Airway epithelial cell (primary cell): ENCODE data around the gene C19orf33. TPM values are rescaled to one million over a fixed set of nuclear protein-coding genes. Genes with fewer than 3 reads are reported as not detected.

Experiments
- total RNA-seq: library from RNA; depleted of rRNA; stranded (reverse); fragments of >200 nt; gene quantifications from 2 replicates; pipeline ENCODE4 v1.2.3, GENCODE V29; 2015

The C19orf33 gene
- total RNA-seq = 552 and 609 TPM in 2 replicates

DNA sequence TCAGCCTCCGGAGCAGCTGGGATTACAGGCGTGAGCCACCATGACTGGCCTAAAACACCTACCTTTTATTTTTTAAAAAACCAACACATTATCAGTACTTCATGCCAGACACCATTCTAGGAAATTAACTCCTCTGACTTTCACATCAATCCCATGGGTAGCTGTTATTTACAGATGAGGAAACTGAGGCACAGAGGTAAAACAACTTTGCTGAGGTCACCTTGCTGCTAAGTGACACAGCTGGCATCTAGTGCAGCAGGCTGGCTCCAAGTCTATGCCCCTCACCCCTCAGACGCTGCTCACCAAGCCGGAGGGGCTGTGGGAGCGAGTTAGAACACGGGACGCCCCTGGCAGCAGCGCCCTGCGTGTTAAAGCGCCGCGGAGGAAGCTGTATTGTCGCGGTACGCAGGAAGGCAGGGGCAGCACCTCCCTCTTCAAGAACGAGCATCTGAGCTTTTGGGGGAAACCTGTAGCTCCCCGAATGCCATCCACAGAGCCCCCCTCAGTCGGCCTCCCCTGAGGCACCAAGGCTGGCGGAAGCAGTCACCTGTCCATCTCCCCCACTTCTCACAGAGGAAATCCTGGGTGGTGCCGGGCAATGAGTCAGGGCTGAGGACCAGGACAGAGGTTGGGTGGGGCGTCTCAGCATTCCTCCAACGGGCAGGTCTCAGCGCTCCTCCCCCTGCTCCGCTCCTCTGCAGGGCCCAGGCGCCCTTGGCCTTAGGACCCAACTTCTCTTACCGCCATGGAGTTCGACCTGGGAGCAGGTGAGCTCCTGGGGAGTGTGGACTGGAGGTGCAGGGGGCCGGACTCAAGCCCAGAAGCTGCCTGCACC, at the start of gene C19orf33:
Gene C19orf33, plus strand, starts transcription at position 735 of the 835 bp plus-strand sequence. Its CDS starts 11 bp downstream, at position 746.

DNA sequence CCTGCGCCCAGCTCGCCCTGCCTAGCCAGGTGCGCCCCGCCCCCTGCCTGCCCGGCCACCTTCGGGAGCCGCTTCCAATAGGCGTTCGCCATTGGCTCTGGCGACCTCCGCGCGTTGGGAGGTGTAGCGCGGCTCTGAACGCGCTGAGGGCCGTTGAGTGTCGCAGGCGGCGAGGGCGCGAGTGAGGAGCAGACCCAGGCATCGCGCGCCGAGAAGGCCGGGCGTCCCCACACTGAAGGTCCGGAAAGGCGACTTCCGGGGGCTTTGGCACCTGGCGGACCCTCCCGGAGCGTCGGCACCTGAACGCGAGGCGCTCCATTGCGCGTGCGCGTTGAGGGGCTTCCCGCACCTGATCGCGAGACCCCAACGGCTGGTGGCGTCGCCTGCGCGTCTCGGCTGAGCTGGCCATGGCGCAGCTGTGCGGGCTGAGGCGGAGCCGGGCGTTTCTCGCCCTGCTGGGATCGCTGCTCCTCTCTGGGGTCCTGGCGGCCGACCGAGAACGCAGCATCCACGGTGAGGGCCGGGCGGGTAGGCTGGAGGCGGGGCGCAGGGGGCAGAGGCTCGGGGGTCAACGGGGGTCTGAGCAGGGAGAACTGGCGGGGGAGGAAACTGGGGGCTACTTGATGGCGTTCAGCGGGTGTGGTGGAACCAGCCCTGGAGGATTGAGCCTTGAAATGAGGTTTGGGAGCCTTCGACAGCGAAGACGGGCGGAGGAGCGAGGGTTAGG, 39.4 kb upstream of the C19orf33 start, which contains the start of gene SPINT2:
Gene SPINT2, plus strand, starts transcription at position 88 of the 727 bp plus-strand sequence. Its CDS starts 320 bp downstream, at position 408.

DNA sequence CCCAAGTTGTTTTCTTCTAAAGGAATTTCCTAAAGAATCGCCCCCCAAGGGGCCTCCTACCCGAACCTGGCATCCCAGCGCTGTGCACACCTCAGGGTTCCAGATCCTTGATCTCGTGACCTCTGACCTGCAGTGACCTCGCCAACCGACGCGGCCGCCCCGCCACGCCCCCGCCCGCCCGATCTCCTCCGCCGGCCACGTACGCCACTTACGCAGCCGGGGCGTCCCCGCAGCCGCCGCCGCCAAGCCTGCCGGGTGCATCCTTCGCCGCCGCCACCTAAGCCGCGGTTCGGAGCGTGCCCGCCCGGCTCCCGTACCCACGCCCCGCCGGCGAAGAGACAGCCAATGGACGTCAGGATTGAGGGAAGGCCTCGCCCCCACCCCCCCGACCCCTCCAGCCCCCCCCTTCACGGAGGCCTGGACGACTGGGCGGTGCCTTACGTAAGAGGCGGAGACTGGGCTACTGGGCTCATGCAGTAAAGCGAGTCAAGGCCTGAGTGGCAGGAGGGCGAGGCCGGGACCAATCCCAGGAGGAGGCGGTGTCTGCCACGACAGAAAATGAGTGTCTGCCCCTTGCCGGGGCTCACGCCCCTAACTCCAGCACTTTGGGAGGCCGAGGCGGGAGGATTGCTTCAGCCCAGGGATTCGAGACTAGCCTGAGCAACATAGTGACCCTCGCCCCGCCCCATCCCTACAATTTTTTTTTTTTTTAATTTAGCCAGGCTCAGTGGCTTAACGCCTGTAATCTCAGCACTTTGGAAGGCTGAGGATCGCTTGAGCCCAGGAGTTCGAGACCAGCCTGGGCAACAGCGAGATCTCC, 11.8 kb downstream of the C19orf33 start, which contains the start of gene YIF1B:
Gene YIF1B, minus strand, starts transcription at position 291 of the 820 bp plus-strand sequence. Its CDS starts 30 bp downstream, at position 261.

DNA sequence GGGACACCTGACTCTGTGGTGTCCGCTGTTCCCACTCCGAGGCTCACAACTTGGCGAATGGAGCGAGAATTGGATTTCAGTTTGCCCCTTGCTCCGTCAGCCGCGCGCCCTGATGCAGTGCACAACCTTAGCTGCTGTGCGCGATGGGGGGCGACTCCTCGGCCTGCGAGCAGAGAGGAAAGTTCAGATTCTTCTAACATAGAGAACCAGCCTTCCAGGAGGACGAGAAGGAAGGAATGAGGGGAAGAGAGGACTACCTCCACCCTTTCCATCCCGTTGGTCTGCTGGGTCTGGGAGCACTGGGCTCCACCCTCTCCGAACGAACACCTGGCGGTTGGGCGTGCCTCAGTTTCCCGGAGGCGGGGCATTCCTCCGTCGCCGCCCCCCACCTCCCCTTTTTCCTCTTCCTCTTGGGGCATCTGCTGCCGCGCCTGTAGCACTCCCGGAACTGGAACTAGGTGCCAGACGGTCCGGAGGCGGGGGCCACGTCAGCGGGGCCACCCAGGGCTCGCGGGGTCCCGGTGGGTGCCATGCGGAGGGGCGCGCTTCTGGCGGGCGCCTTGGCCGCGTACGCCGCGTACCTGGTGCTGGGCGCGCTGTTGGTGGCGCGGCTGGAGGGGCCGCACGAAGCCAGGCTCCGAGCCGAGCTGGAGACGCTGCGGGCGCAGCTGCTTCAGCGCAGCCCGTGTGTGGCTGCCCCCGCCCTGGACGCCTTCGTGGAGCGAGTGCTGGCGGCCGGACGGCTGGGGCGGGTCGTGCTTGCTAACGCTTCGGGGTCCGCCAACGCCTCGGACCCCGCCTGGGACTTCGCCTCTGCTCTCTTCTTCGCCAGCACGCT, 15.6 kb downstream of the C19orf33 start, which contains the start of gene KCNK6:
Gene KCNK6, plus strand, starts transcription at position 425 of the 838 bp plus-strand sequence. Its CDS starts 106 bp downstream, at position 531.

Other genes starting within 250 kb of the C19orf33 start
- gene DPF1, start 80.0 kb upstream of the C19orf33 start, total RNA-seq = 2.1 and 3.6 TPM in 2 replicates
- 18.2 and 29.3 TPM in 2 replicates for gene PPP1R14A, start 47.9 kb upstream of the C19orf33 start, total RNA-seq
- 1,012 and 1,188 TPM in 2 replicates for gene SPINT2, start 39.7 kb upstream of the C19orf33 start, total RNA-seq
- gene YIF1B, start 11.7 kb downstream of the C19orf33 start, total RNA-seq = 68.6 and 74.6 TPM in 2 replicates
- 22.0 and 29.0 TPM in 2 replicates for gene KCNK6, start 15.6 kb downstream of the C19orf33 start, total RNA-seq
- 0.88 and 0.92 TPM in 2 replicates for gene CATSPERG, start 31.6 kb downstream of the C19orf33 start, total RNA-seq
- 255 and 307 TPM in 2 replicates for gene PSMD8, start 70.3 kb downstream of the C19orf33 start, total RNA-seq
- gene GGN, start 83.8 kb downstream of the C19orf33 start, total RNA-seq = 0.92 and 1.2 TPM in 2 replicates
- gene SPRED3, start 84.4 kb downstream of the C19orf33 start, total RNA-seq = 1.8 and 2.0 TPM in 2 replicates
- gene FAM98C, start 98.8 kb downstream of the C19orf33 start, total RNA-seq = 19.3 and 34.8 TPM in 2 replicates
- gene RASGRP4, start 122.0 kb downstream of the C19orf33 start, total RNA-seq = not detected in 2 replicates
- gene RYR1, start 129.4 kb downstream of the C19orf33 start, total RNA-seq = 0.14 and 0.35 TPM in 2 replicates